NCI-H69 (cell line): ENCODE measurements around the gene AHRR.
"Not testable (repeated sequence)": the region's sequence is repeated elsewhere in the genome, so short reads cannot be mapped to it uniquely, and the experiment has no call there.

Experiments
- DNase-seq: peaks from one replicate; lab custom pipeline; 2025; lab: John Stamatoyannopoulos, UW

The AHRR gene

GRCh38 chr5:475704-476101 lies 154.2 kb downstream of the AHRR start:
- DNase-seq, result no peak

- DNase-seq, result peak; percentile 20
Measured at GRCh38 chr5:476102-476813, 154.7 kb downstream of the AHRR start.

- no peak for DNase-seq
Measured at GRCh38 chr5:476814-477175, 155.3 kb downstream of the AHRR start.

- DNase-seq, result no peak
Measured at GRCh38 chr5:477247-477646, 155.7 kb downstream of the AHRR start.

GRCh38 chr5:477871-478270 lies 156.4 kb downstream of the AHRR start:
- no peak for DNase-seq

GRCh38 chr5:478369-478981 lies 157.0 kb downstream of the AHRR start:
- DNase-seq, result no peak

- no peak for DNase-seq
Measured at GRCh38 chr5:478982-479535, 157.5 kb downstream of the AHRR start.

GRCh38 chr5:479566-480319 lies 158.2 kb downstream of the AHRR start:
- DNase-seq, result no peak

GRCh38 chr5:481347-481746 lies 159.8 kb downstream of the AHRR start:
- no peak for DNase-seq

GRCh38 chr5:482021-482420 lies 160.5 kb downstream of the AHRR start:
- DNase-seq, result no peak

- no peak for DNase-seq
Measured at GRCh38 chr5:482506-482905, 161.0 kb downstream of the AHRR start.

- DNase-seq, result no peak
Measured at GRCh38 chr5:483011-483410, 161.5 kb downstream of the AHRR start.

- DNase-seq, result no peak
Measured at GRCh38 chr5:483434-484140, 162.1 kb downstream of the AHRR start.

- DNase-seq, result no peak
Measured at GRCh38 chr5:484556-484955, 163.0 kb downstream of the AHRR start.

GRCh38 chr5:485113-485945 lies 163.8 kb downstream of the AHRR start:
- DNase-seq, result peak; percentile 22

- DNase-seq, result no peak
Measured at GRCh38 chr5:485946-486491, 164.5 kb downstream of the AHRR start.

GRCh38 chr5:486597-486996 lies 165.1 kb downstream of the AHRR start:
- not testable (repeated sequence) for DNase-seq
